ENCODE data around the gene C5orf22.
A peak's percentile ranks its signal among the peaks of the same experiment; 100 is the strongest.

DNA sequence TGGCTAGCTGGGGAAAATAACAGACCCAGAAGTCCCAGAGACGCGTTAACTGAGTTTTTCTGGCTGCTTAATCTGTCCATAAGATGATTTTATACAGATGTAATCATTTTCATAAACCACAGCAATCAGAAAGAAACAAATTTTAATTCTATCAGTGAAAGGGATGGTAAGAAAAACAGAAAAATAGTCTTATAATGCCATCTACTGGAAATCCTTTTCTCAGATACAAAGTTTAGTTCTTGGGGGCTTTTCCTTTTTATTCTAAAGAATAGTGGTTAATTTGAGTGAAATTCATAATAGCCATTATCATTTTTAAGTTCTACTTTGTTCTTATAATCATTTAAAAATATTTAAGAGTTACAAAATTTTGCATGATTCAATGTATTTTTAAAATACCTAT is 44.6 kb upstream of the C5orf22 start:
- TF ChIP-seq, protein P1, sequence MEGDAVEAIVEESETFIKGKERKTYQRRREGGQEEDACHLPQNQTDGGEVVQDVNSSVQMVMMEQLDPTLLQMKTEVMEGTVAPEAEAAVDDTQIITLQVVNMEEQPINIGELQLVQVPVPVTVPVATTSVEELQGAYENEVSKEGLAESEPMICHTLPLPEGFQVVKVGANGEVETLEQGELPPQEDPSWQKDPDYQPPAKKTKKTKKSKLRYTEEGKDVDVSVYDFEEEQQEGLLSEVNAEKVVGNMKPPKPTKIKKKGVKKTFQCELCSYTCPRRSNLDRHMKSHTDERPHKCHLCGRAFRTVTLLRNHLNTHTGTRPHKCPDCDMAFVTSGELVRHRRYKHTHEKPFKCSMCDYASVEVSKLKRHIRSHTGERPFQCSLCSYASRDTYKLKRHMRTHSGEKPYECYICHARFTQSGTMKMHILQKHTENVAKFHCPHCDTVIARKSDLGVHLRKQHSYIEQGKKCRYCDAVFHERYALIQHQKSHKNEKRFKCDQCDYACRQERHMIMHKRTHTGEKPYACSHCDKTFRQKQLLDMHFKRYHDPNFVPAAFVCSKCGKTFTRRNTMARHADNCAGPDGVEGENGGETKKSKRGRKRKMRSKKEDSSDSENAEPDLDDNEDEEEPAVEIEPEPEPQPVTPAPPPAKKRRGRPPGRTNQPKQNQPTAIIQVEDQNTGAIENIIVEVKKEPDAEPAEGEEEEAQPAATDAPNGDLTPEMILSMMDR (IDR thresholded peaks at IDR 0.05; ENCODE audit: poor library complexity, severe bottlenecking): no peak
- TF ChIP-seq, protein P2, sequence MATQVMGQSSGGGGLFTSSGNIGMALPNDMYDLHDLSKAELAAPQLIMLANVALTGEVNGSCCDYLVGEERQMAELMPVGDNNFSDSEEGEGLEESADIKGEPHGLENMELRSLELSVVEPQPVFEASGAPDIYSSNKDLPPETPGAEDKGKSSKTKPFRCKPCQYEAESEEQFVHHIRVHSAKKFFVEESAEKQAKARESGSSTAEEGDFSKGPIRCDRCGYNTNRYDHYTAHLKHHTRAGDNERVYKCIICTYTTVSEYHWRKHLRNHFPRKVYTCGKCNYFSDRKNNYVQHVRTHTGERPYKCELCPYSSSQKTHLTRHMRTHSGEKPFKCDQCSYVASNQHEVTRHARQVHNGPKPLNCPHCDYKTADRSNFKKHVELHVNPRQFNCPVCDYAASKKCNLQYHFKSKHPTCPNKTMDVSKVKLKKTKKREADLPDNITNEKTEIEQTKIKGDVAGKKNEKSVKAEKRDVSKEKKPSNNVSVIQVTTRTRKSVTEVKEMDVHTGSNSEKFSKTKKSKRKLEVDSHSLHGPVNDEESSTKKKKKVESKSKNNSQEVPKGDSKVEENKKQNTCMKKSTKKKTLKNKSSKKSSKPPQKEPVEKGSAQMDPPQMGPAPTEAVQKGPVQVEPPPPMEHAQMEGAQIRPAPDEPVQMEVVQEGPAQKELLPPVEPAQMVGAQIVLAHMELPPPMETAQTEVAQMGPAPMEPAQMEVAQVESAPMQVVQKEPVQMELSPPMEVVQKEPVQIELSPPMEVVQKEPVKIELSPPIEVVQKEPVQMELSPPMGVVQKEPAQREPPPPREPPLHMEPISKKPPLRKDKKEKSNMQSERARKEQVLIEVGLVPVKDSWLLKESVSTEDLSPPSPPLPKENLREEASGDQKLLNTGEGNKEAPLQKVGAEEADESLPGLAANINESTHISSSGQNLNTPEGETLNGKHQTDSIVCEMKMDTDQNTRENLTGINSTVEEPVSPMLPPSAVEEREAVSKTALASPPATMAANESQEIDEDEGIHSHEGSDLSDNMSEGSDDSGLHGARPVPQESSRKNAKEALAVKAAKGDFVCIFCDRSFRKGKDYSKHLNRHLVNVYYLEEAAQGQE (IDR thresholded peaks at IDR 0.05; ENCODE audit: borderline replicate concordance): no peak
- TF ChIP-seq EP300 (conservative IDR thresholded peaks at IDR 0.05; ENCODE audit: poor library complexity, severe bottlenecking) (no peak), MXI1 (conservative IDR thresholded peaks at IDR 0.05; ENCODE audit: poor library complexity, severe bottlenecking) (no peak), EZH2 (IDR thresholded peaks at IDR 0.05; ENCODE audit: borderline replicate concordance, insufficient read depth, low read length, poor library complexity, severe bottlenecking) (no peak), SMC3 (conservative IDR thresholded peaks at IDR 0.05; ENCODE audit: poor library complexity) (peak; percentile 21)

All from neural cell (in vitro differentiated cells).